C4-2B (cell line): ENCODE measurements around the gene STXBP4.

Experiments used
- ZFX ChIP-seq: fragments of 450-650 bp; IDR thresholded peaks from 2 replicates; pipeline ENCODE4 v1.6.1; 2017
- TF ChIP-seq, protein P1 (sequence below): fragments of 450-650 bp; conservative IDR thresholded peaks from 2 replicates; pipeline ENCODE4 v1.5.1; 2017; ENCODE audit warnings: mild to moderate bottlenecking

DNA sequence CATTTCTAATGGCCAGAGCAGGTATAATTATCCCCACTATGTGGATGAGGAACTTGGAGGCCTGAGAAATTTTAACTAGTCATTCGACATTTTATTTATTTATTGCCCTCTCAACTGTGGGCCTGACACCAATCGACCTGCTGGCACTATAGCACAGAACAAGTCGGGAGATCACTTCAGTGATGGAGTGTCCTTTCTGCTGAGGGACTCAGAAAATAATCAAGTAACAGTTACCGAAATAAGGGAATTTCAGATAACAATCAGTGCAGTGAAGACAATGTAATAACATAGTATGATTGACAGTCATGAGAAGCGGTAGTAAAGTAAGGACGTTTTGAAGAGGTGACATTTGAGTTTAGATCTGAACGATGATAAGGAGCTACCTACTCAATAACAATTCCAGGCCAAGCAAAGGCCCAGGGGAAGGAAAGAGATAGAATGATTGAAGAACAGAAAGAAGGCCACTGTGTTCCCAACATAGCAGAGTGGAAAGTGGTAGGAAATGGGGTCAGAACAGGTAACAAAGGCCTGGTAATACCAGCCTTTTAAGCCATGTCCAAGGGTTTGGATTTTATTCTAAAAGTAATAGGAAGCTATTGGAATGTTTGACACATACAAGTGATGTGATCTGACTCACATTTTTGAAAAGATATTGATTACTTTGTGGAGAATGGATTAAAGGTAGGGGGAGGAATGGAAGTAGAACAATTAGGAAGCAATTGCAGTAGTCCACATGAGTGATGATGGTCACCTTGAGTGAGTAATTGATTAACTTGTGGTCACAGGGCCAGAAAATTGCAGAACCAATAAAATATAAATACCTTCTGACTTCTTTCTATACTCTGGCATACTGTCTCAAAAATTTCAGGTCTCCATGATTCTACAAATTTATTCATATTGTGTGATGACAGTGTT, 1.4 kb downstream of the STXBP4 start:
- TF ChIP-seq, protein P1, sequence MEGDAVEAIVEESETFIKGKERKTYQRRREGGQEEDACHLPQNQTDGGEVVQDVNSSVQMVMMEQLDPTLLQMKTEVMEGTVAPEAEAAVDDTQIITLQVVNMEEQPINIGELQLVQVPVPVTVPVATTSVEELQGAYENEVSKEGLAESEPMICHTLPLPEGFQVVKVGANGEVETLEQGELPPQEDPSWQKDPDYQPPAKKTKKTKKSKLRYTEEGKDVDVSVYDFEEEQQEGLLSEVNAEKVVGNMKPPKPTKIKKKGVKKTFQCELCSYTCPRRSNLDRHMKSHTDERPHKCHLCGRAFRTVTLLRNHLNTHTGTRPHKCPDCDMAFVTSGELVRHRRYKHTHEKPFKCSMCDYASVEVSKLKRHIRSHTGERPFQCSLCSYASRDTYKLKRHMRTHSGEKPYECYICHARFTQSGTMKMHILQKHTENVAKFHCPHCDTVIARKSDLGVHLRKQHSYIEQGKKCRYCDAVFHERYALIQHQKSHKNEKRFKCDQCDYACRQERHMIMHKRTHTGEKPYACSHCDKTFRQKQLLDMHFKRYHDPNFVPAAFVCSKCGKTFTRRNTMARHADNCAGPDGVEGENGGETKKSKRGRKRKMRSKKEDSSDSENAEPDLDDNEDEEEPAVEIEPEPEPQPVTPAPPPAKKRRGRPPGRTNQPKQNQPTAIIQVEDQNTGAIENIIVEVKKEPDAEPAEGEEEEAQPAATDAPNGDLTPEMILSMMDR, result no peak
- no peak for TF ChIP-seq ZFX
